Mononuclear cell (primary cell): ENCODE data around the gene KDM1A. TPM values are rescaled to one million over a fixed set of nuclear protein-coding genes. Genes with fewer than 3 reads are reported as not detected.
"Not testable (repeated sequence)": the region's sequence is repeated elsewhere in the genome, so short reads cannot be mapped to it uniquely, and the experiment has no call there.

Experiments
- H3K27me3 ChIP-seq: 2 replicates; pipeline ENCODE4 v1.6.0; 2011; ENCODE audit warnings: low read length, control low read depth; ENCODE audit not compliant: insufficient read depth
- H3K4me1 ChIP-seq: 2 replicates; pipeline ENCODE4 v1.5.1; 2011; ENCODE audit warnings: mild to moderate bottlenecking, low read length, control low read depth; ENCODE audit not compliant: insufficient read depth
- H3K4me3 ChIP-seq: 2 replicates; pipeline ENCODE4 v1.5.1; 2011; ENCODE audit warnings: mild to moderate bottlenecking, low read length, moderate library complexity
- H3K9me3 ChIP-seq: 2 replicates; pipeline ENCODE4 v1.5.1; 2011; ENCODE audit warnings: low read depth, mild to moderate bottlenecking, control low read depth, low read length
- total RNA-seq: library from RNA; depleted of rRNA; stranded (reverse); fragments of >200 nt; gene quantifications from one replicate; pipeline ENCODE4 v1.2.3, GENCODE V29; 2012

The KDM1A gene
- total RNA-seq, 1 donor = 37.6 TPM

GRCh38 chr1:23000133-23000532, 19.1 kb upstream of the KDM1A start:
- H3K27me3 ChIP-seq, H3K4me1 ChIP-seq, H3K4me3 ChIP-seq, H3K9me3 ChIP-seq: not testable (repeated sequence)

- H3K9me3 ChIP-seq = not testable (repeated sequence)
Measured at GRCh38 chr1:23002218-23002617, 17.1 kb upstream of the KDM1A start.

GRCh38 chr1:23004112-23004511, 15.2 kb upstream of the KDM1A start:
- Histone ChIP-seq H3K9me3 (no peaks in the 10 kb centered on the region), H3K4me3 (no peak overlapping the region), H3K27me3 (no peaks in the 10 kb centered on the region), H3K4me1 (no peaks in the 10 kb centered on the region)

More at GRCh38 chr1:23002218-23002617, 17.1 kb upstream of the KDM1A start:
- not testable (repeated sequence) for H3K27me3 ChIP-seq, H3K4me3 ChIP-seq, H3K4me1 ChIP-seq

GRCh38 chr1:23004769-23005168, 14.5 kb upstream of the KDM1A start:
- H3K4me1 ChIP-seq, H3K9me3 ChIP-seq, H3K27me3 ChIP-seq, H3K4me3 ChIP-seq: not testable (repeated sequence)

- H3K4me3 ChIP-seq = no peak overlapping the region
- H3K4me1 ChIP-seq = peaks cover 5% of the 10 kb centered on the region
- H3K9me3 ChIP-seq = no peaks in the 10 kb centered on the region
- no peaks in the 10 kb centered on the region for H3K27me3 ChIP-seq
Measured at GRCh38 chr1:23007106-23007505, 12.2 kb upstream of the KDM1A start.

- H3K9me3 ChIP-seq = no peaks in the 10 kb centered on the region
Measured at GRCh38 chr1:23008901-23009300, 10.4 kb upstream of the KDM1A start.

GRCh38 chr1:23010025-23010424, 9.2 kb upstream of the KDM1A start:
- H3K4me3 ChIP-seq, H3K9me3 ChIP-seq, H3K4me1 ChIP-seq, H3K27me3 ChIP-seq: not testable (repeated sequence)

More at GRCh38 chr1:23008901-23009300, 10.4 kb upstream of the KDM1A start:
- no peak overlapping the region for H3K4me3 ChIP-seq
- no peaks in the 10 kb centered on the region for H3K27me3 ChIP-seq
- H3K4me1 ChIP-seq = peaks cover 5% of the 10 kb centered on the region

GRCh38 chr1:23013657-23014056, 5.6 kb upstream of the KDM1A start:
- Histone ChIP-seq H3K4me3 (no peak overlapping the region), H3K4me1 (peaks cover 5% of the 10 kb centered on the region), H3K9me3 (no peaks in the 10 kb centered on the region), H3K27me3 (no peaks in the 10 kb centered on the region)

- H3K9me3 ChIP-seq = no peaks in the 10 kb centered on the region
- H3K4me3 ChIP-seq = peak overlapping the region; percentile 88
- H3K4me1 ChIP-seq = peaks cover 23% of the 10 kb centered on the region
- H3K27me3 ChIP-seq = no peaks in the 10 kb centered on the region
Measured at GRCh38 chr1:23018661-23019093, 591 bp upstream of the KDM1A start.

GRCh38 chr1:23019863-23020625, 776 bp downstream of the KDM1A start:
- Histone ChIP-seq H3K4me3 (peak overlapping the region; percentile 88), H3K4me1 (peaks cover 27% of the 10 kb centered on the region)

GRCh38 chr1:23020706-23021405, 1.6 kb downstream of the KDM1A start:
- peak overlapping the region; percentile 88 for H3K4me3 ChIP-seq
- H3K27me3 ChIP-seq = no peaks in the 10 kb centered on the region
- H3K9me3 ChIP-seq = no peaks in the 10 kb centered on the region

More at GRCh38 chr1:23019863-23020625, 776 bp downstream of the KDM1A start:
- Histone ChIP-seq H3K27me3 (no peaks in the 10 kb centered on the region), H3K9me3 (no peaks in the 10 kb centered on the region)

GRCh38 chr1:23021834-23022233, 2.6 kb downstream of the KDM1A start:
- H3K27me3 ChIP-seq = no peaks in the 10 kb centered on the region
- H3K4me1 ChIP-seq = peaks cover 27% of the 10 kb centered on the region
- no peaks in the 10 kb centered on the region for H3K9me3 ChIP-seq
- no peak overlapping the region for H3K4me3 ChIP-seq

More at GRCh38 chr1:23020706-23021405, 1.6 kb downstream of the KDM1A start:
- peaks cover 27% of the 10 kb centered on the region for H3K4me1 ChIP-seq

GRCh38 chr1:23023174-23023845, 4.0 kb downstream of the KDM1A start:
- no peaks in the 10 kb centered on the region for H3K9me3 ChIP-seq
- no peaks in the 10 kb centered on the region for H3K27me3 ChIP-seq
- no peak overlapping the region for H3K4me3 ChIP-seq
- peaks cover 27% of the 10 kb centered on the region for H3K4me1 ChIP-seq

- H3K4me1 ChIP-seq = peaks cover 8% of the 10 kb centered on the region
- no peak overlapping the region for H3K4me3 ChIP-seq
- no peaks in the 10 kb centered on the region for H3K27me3 ChIP-seq
- no peaks in the 10 kb centered on the region for H3K9me3 ChIP-seq
Measured at GRCh38 chr1:23026568-23026967, 7.3 kb downstream of the KDM1A start.

- Histone ChIP-seq H3K27me3 (no peaks in the 10 kb centered on the region), H3K4me3 (no peak overlapping the region), H3K4me1 (peaks cover 7% of the 10 kb centered on the region), H3K9me3 (no peaks in the 10 kb centered on the region)
Measured at GRCh38 chr1:23027352-23027907, 8.2 kb downstream of the KDM1A start.
